ENCODE data around the gene DPP6. TPM values are rescaled to one million over a fixed set of nuclear protein-coding genes. Genes with fewer than 3 reads are reported as not detected.
"Not testable (repeated sequence)": the region's sequence is repeated elsewhere in the genome, so short reads cannot be mapped to it uniquely, and the experiment has no call there.

The DPP6 gene
- total RNA-seq, result not detected in 2 replicates

DNA sequence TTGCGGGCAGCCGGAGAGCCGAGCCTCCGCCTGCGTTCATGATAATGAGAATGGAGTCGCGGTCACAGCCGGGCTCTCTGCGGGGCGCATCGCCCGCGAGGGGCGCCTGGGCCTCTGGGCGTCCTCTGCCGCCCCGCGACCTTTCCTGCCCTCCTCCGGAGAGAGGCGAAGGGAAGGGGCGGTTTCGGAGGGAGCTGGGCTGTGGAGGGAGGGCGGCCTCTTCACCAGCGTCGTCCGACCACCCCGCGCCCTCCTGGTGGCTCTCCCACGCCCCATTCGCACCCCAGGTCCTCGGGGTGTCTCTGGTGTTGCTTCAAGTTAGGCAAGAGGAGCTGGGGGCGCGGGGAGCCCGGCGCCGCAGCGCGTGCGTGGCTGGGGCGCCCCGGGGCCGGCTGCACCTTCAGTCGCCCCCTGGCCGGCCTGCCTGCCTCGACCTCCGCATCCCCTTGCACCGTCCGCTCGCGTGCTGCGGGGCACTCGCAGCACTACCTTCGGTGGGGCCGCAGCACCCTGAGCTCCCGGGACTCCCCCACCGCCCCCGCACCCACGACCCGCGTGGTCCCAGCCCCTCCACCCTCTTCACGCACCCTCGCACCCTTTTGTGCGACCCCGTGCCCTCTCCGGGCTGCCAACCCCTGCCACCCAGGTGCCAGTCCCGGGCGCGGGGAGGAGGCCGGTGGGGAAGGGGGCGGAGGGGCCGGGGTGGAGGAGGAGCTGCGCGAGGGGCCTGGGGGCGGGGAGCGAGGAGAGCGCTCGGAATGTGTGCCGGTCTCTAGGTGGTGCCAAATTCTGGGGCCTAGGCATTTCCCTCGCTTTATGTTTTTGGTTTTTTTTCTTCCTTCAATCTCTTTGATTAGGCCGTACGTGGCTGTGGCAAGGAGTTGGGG lies at the start of gene DPP6:
DPP6 (plus strand) TSS at position 756 of the 887 bp plus-strand sequence.
- H3K9me3 Mint-ChIP-seq; DNase-seq; intact Hi-C loops (cut with micrococcal nuclease); H3K36me3 Mint-ChIP-seq (ENCODE audit: low read depth); H3K27ac Mint-ChIP-seq; H3K4me1 Mint-ChIP-seq; H3K27me3 Mint-ChIP-seq; H3K4me3 Mint-ChIP-seq: not testable (repeated sequence)

DNA sequence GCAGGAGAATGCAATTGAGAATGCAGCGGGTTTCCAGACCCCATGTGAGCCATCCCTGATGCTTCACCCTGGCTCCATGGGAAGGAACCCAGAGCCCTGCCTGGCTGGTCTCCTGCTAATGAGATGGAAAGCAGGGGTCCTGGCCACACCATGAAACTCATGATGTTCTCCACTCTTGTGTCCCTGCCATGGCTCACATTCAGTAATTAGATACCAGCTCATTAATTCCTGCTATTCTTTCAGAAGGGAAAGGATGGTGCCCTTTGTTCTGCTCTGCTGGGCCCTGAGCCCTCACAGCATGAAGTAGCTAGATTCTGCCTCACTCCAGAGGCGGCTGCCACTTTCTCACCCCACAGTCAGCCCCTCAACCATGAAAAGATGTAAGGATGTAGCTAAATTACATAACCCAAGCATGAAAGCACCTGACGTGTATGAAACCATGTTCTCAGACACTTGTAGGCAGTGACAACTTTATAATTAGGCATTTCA lies 42.7 kb upstream of the DPP6 start:
- H3K36me3 Mint-ChIP-seq (ENCODE audit: low read depth); H3K4me1 Mint-ChIP-seq; H3K9me3 Mint-ChIP-seq; H3K27me3 Mint-ChIP-seq; DNase-seq; H3K4me3 Mint-ChIP-seq; intact Hi-C loops (cut with micrococcal nuclease); H3K27ac Mint-ChIP-seq: not testable (repeated sequence)

GRCh38 chr7:154010726-154011568 lies 41.3 kb upstream of the DPP6 start:
- H3K27me3 Mint-ChIP-seq; H3K4me1 Mint-ChIP-seq; H3K36me3 Mint-ChIP-seq (ENCODE audit: low read depth); DNase-seq; H3K9me3 Mint-ChIP-seq; H3K4me3 Mint-ChIP-seq; H3K27ac Mint-ChIP-seq; intact Hi-C loops (cut with micrococcal nuclease): not testable (repeated sequence)

GRCh38 chr7:154012800-154013199 lies 39.4 kb upstream of the DPP6 start:
- not testable (repeated sequence) for H3K9me3 Mint-ChIP-seq

DNA sequence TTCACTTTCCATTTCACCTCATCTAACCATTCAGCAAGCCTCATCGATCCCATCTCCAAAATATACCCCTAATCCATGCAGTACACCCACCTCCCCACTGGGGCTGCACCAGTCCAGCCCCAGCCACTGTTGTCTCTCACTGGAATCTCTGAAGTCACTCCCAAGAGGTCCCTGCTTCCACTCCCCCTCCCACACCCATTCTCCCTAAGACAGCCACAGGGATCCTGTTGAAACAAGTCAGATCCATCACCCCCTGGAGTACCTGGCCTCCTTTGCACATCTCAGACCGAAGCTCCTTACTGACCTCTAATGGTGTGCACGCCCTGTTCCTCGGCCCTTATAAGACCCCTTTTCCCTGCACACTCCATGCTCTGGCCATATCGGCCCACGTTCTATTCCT lies 36.6 kb upstream of the DPP6 start:
- H3K27ac Mint-ChIP-seq; intact Hi-C loops (cut with micrococcal nuclease); H3K36me3 Mint-ChIP-seq (ENCODE audit: low read depth); H3K4me1 Mint-ChIP-seq; H3K9me3 Mint-ChIP-seq; DNase-seq; H3K4me3 Mint-ChIP-seq; H3K27me3 Mint-ChIP-seq: not testable (repeated sequence)

More at GRCh38 chr7:154012800-154013199, 39.4 kb upstream of the DPP6 start:
- H3K4me3 Mint-ChIP-seq; H3K36me3 Mint-ChIP-seq (ENCODE audit: low read depth); intact Hi-C loops (cut with micrococcal nuclease); H3K27me3 Mint-ChIP-seq; H3K27ac Mint-ChIP-seq; DNase-seq; H3K4me1 Mint-ChIP-seq: not testable (repeated sequence)

DNA sequence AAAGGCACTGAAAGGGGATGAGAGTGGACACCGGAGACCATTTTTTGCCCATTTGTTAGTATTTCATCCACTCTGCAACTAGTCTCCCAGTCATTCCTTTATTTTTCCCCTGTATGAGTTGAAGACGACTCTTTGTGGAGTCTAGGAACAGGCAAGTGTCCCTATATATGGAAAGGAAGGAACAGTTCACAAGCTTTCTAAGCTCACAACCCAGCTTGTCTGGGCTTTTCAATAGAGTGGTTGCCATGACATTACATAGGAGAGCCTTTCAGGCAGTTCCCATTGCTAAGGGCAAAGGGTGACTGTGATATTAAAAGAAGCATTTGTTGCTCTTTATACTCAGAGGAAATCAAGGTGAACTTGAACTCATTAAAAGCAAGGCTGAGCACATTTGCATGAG lies 33.8 kb upstream of the DPP6 start:
- H3K9me3 Mint-ChIP-seq; H3K27me3 Mint-ChIP-seq; H3K4me1 Mint-ChIP-seq; H3K27ac Mint-ChIP-seq; H3K36me3 Mint-ChIP-seq (ENCODE audit: low read depth); DNase-seq; H3K4me3 Mint-ChIP-seq; intact Hi-C loops (cut with micrococcal nuclease): not testable (repeated sequence)

- H3K4me3 Mint-ChIP-seq; H3K36me3 Mint-ChIP-seq (ENCODE audit: low read depth); H3K4me1 Mint-ChIP-seq; H3K27me3 Mint-ChIP-seq; intact Hi-C loops (cut with micrococcal nuclease); H3K27ac Mint-ChIP-seq; H3K9me3 Mint-ChIP-seq; DNase-seq: not testable (repeated sequence)
Observed at GRCh38 chr7:154027805-154028204, 24.4 kb upstream of the DPP6 start.

DNA sequence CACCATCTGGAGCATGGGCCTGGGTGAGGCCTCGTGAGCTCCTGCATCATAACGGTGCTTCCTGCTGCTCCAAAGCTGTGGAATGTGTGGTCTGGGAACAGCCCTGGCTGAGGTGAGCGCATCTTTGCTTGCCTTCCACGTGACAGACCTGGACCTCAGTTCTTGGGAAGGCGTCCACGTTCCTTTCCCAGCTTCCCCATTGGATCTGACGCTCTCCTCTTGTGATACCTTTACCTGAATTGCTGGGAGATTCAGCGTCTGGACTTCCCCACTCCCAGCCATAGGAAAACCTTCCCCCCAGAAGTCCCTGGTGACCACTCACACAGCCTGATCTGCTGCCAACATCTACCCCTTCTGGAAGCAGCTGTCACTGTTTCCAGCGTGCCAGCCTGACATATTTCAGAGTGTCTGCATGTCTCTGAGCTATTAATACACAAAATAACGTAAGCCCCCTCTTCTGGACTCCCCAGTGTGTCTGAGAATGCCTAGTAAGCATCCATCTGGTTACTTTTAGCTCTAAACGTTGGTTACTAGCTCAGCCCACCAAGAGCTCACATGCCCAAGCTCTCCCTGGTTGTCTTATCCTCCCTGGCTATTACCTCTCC lies 21.6 kb upstream of the DPP6 start:
- H3K36me3 Mint-ChIP-seq (ENCODE audit: low read depth); H3K4me3 Mint-ChIP-seq; H3K27ac Mint-ChIP-seq; H3K9me3 Mint-ChIP-seq; H3K27me3 Mint-ChIP-seq; DNase-seq; H3K4me1 Mint-ChIP-seq; intact Hi-C loops (cut with micrococcal nuclease): not testable (repeated sequence)

- H3K9me3 Mint-ChIP-seq; H3K36me3 Mint-ChIP-seq (ENCODE audit: low read depth); H3K4me3 Mint-ChIP-seq; H3K27me3 Mint-ChIP-seq; intact Hi-C loops (cut with micrococcal nuclease); H3K4me1 Mint-ChIP-seq; H3K27ac Mint-ChIP-seq: not testable (repeated sequence)
- peak; percentile 72 for DNase-seq
Observed at GRCh38 chr7:154039466-154040165, 12.6 kb upstream of the DPP6 start.

- H3K27me3 Mint-ChIP-seq; H3K27ac Mint-ChIP-seq; DNase-seq; H3K4me3 Mint-ChIP-seq; H3K4me1 Mint-ChIP-seq; H3K36me3 Mint-ChIP-seq (ENCODE audit: low read depth); H3K9me3 Mint-ChIP-seq; intact Hi-C loops (cut with micrococcal nuclease): not testable (repeated sequence)
Observed at GRCh38 chr7:154050394-154050793, 1.8 kb upstream of the DPP6 start.

DNA sequence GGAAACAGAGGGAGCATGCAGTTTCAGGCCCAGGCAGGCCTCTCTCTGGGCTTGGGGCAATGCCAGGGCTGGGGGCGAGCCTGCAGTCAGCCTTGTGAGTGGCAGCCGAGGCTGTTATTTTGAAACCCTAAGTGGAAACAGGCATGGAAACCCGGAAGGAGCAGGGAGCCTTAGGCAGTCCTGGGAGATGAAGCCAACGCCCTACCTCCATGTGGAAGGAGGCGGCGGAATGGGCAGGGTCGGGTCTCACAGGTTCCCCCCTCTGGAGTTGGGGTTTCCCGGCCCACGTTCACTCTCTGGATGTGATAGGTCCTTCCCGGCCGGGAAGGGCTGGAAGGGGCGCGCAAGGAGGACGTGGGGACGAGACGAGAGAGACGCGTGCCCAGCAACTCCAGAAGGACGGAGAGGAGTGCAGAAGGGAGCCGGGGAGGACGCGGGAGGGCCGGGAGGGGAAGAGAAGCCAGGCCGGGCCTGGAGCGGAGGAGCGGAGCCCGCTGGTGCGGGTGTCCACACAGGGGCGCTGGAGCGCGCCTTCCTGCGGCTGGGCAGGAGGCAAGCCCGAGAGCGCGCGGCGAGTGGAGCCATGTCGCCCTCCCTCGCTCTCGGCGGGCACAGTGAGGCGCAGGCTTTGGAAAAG lies 1.1 kb upstream of the DPP6 start:
- not testable (repeated sequence) for DNase-seq, H3K27ac Mint-ChIP-seq, H3K4me1 Mint-ChIP-seq

DNA sequence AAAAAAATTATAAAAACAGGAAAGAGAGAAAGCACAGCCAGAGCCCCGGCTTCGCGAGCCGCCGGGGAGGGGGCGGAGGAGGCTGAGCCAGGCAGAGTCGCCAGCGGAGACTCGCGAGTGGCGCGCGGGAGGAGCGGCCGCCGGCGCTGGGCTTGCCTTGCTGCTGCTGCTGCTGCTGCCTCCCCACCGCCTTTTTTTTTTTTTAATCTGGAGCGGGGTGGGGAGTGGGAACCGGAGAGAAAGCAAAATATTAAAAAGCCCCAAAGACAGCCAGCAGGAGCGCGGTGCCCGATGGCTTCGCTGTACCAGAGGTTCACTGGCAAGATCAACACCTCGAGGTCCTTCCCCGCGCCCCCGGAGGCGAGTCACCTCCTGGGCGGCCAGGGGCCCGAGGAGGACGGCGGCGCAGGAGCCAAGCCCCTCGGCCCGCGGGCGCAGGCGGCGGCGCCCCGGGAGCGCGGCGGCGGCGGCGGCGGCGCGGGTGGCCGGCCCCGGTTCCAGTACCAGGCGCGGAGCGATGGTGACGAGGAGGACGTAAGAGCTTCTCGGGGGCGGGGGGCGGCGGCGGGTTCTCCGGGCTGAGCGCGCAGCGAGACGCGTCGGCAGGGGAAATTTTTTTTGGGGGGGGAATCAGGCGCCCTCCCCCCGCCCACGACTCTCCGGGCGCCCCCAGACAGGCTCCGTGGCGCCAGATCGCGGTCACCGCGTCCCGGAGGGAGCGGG lies 493 bp downstream of the DPP6 start:
- H3K4me1 Mint-ChIP-seq; H3K36me3 Mint-ChIP-seq (ENCODE audit: low read depth); intact Hi-C loops (cut with micrococcal nuclease); H3K27ac Mint-ChIP-seq; DNase-seq; H3K4me3 Mint-ChIP-seq; H3K27me3 Mint-ChIP-seq; H3K9me3 Mint-ChIP-seq: not testable (repeated sequence)

More for the DNA sequence above, 1.1 kb upstream of the DPP6 start:
- intact Hi-C loops (cut with micrococcal nuclease); H3K4me3 Mint-ChIP-seq; H3K27me3 Mint-ChIP-seq; H3K36me3 Mint-ChIP-seq (ENCODE audit: low read depth); H3K9me3 Mint-ChIP-seq: not testable (repeated sequence)

All from activated CD4-positive, alpha-beta T cell treated with anti-CD3 and anti-CD28 coated beads, Interleukin-2, amount 10 ng/mL, durations not matched to agents 24 days and 14 days (primary cell).